NCI-H345 (cell line): ENCODE measurements around the gene COBL.

ENCODE experiments used
- DNase-seq: peaks from one replicate; lab custom pipeline; 2025; lab: John Stamatoyannopoulos, UW

Gene COBL

DNA sequence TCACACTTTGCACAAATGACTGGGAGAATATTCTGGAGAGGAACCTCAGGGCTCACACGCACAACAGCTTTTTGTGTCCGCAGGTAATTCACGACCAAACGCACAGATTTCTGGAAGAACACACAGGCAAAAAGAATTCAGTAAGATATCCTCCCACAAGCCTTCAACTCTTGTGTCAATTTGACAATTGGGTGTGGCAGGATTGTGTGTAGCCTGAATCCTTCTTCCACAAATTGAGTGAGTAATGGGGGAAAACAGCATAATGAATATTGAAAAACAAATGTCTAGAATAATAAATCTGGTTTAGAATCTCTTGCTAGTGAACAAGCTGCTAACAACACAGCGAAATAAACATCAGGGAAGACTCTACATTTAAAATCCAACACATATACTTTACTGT lies 125.6 kb downstream of the COBL start:
- DNase-seq, result no peak

DNA sequence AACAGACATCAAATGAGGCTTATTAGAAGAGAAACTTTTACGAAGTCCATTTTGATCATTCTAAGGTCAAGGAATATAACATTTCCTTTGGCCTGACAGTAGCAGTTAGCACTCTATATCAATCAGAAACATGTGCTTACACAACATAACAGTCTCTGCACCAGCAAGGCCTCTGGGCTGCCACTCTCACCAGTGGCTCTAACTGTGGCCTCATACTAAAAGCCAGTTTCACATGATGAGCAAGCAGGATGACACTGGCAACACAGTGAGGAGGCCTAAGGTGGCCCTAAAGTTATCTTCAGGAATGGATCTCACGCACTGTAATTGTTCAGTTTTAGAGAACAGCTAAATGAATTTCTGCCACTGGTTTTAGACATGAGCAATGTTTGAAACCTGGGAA lies 126.8 kb downstream of the COBL start:
- no peak for DNase-seq

- no peak for DNase-seq
These were observed 127.6 kb downstream of the COBL start for GRCh38 chr7:51188987-51189386.

- no peak for DNase-seq
These were observed 128.7 kb downstream of the COBL start for GRCh38 chr7:51187941-51188340.

DNA sequence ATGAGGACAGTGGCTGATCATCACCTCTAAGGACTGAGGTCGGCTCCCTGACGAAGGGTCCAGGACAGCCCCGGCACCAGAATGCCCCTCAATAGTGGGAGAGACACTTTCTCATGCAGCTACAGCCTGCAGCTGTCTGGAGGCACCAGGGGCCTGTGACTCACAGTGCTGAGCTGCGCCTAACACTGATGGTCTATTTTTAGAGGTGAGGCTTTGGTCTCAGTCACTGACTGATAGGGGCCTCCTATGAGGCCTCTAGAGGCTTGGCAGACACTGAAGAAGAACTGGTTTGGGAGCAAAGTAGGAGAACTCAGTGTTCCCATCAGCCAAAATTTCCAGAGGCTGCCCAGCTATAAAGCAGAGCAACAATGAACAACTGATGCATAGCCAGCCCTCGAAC lies 130.1 kb downstream of the COBL start:
- DNase-seq, result no peak

- DNase-seq, result no peak
These were observed 133.9 kb downstream of the COBL start for GRCh38 chr7:51182636-51183166.

DNA sequence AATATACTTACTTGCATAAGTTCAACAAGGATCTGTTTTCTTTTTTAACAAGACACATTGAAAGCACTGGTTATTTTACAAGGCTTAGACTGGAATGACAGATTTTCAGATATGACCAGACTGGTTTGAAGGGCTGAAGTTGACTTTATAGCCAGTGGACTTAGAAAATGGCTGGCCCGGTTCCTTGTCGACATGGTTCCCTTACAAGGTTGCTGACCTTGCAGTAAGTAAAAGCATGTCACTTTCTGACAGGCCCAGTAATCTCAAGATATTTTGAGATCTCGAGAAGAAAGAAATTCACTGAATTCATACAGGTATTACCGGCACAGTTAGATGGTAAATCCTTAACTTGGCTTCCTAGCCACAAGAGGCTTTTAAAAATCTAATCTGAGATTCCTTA lies 136.5 kb downstream of the COBL start:
- no peak for DNase-seq

DNA sequence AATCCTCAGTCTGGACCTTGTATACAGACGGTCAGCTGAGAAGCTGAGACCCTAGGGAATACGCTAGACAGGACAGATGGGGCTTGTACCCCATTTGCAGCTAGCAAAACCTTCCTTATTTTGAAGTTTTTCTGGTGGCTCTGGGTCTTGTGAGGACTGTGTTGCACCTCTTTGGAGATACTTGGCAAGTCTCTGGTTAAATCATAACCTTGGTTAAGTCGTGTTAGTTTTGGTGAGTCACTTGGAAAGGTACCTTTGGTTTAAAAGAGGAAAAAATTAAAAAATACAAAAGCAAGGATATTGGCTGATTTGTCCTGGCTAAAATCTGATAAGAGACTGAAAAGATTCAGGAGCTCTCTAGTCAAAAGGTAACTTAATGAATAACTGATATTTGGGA lies 140.6 kb downstream of the COBL start:
- no peak for DNase-seq

- DNase-seq, result no peak
These were observed 141.2 kb downstream of the COBL start for GRCh38 chr7:51175316-51175991.

- DNase-seq, result no peak
These were observed 151.3 kb downstream of the COBL start for GRCh38 chr7:51165337-51165736.

DNA sequence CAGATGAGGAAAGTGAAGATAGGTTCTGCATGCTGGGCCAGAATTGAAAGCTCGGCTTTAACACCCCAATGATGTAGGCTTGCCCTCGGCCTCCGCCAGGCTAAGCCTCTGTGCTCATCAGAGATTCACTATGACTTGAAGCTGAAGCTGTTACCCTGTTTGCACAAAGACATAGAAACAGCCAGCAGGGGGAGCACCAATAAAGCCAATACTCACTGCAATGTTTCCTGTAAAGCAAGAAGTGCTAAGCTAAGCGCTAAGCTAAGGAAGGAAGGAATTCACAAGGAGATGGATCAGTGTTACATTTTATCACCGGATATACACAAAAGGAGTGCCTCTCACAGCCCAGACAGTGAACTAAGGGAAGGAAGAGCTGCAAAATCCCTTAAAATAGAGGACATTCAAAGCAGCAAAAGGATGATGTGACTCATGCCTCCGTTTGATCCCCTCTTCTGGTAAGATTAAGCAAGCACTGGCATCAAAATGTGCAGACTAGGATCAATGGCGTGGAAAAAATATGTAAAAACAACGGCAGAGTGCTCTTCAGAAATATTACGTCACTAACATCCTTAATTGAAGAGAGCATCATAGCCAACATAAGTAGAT lies 153.8 kb downstream of the COBL start:
- DNase-seq, result peak; percentile 81

- no peak for DNase-seq
These were observed 154.7 kb downstream of the COBL start for GRCh38 chr7:51161937-51162336.

GRCh38 chr7:51160990-51161615 lies 155.5 kb downstream of the COBL start:
- DNase-seq, result peak; percentile 57

- no peak for DNase-seq
These were observed 156.2 kb downstream of the COBL start for GRCh38 chr7:51160411-51160810.

GRCh38 chr7:51158742-51159445 lies 157.7 kb downstream of the COBL start:
- no peak for DNase-seq

DNA sequence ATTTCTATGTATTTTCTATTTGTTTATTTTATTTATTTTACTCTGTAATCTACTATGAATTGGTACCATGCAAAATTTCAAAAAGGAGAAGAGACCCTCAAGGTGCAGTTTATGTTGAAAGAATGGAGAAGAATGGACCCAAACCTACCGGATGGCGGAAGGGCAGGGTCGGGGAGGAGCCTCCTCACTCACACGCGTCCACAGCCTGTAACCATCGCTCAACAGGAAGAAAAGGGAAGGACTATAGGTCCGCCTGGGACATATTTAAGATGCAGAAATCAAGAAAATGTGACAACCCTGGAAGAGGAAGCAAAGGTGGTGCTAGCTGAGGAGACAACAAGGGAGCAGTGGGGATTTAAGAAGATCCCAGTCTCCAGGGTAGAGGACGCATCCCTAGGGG lies 158.4 kb downstream of the COBL start:
- no peak for DNase-seq

- no peak for DNase-seq
These were observed 162.4 kb downstream of the COBL start for GRCh38 chr7:51154201-51154600.

GRCh38 chr7:51152706-51153200 lies 163.9 kb downstream of the COBL start:
- no peak for DNase-seq

- no peak for DNase-seq
These were observed 165.2 kb downstream of the COBL start for GRCh38 chr7:51151455-51151854.

DNA sequence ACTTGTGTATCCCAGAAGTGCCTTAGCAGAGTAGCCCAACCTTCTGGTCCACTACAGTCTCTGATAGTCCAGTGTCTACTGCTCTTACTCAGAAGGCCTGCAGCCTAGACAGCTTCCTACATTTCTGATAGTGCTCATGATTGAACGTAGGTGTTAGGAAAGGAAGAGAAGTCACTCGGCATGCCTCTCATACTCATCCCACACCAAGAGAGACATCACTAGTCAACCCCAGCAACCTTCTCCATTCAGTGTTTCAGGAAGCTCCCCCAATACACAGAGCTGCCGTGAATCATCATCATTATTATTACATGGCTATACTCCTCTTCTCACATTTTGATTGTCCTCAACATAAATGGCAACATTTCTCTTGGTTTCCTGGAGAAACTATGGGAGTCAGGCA lies 166.4 kb downstream of the COBL start:
- DNase-seq, result no peak

GRCh38 chr7:51148216-51148615 lies 168.4 kb downstream of the COBL start:
- no peak for DNase-seq

DNA sequence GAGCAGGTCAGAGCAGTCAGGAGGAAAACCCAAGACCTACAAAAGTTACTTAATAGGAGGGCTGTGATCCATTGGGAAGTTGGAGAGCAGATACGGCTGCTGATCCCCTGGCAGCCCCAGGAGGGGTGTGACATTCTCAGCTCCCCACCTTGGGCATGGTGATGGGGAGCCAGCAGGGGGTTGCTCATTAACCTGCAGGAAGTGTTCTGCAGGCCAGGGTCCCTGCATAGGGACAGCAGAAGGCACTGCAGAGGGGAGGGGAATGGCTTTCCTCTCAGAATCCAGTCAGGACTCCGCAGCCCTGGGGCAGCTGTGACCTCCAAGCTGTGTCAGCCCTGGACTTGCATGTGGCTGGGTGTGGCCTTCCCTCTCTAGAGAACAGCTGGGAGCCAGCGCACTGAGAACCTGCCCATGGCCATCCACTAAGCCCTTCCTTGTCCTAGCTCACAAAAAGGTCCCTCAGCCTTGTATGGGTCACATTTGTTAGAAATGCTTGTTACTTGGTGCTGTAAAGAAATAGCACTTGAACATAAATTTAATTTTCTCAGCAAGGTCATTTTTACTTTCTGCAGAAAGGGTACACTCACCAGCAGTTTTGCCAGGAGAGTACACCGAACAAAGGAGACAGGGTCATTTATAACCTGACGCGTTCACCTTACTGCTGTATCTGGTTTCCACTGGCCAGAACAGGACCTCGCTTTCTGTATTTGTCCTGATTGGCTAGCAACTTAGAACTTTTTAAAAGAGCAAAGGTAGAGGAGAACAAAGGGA lies 169.6 kb downstream of the COBL start:
- no peak for DNase-seq
